Measurements from ENCODE around the gene RAB13.

RAB13 gene

GRCh38 chr1:153960206-153960605 lies 25.9 kb downstream of the RAB13 start:
- no peak for DNase-seq
- in situ Hi-C loops (cut with HindIII; ENCODE audit: low pct_ligation_motif_present, low pct_unique_long_range_greater_than_20kb, low sequenced_read_pairs), result no loop called here

DNA sequence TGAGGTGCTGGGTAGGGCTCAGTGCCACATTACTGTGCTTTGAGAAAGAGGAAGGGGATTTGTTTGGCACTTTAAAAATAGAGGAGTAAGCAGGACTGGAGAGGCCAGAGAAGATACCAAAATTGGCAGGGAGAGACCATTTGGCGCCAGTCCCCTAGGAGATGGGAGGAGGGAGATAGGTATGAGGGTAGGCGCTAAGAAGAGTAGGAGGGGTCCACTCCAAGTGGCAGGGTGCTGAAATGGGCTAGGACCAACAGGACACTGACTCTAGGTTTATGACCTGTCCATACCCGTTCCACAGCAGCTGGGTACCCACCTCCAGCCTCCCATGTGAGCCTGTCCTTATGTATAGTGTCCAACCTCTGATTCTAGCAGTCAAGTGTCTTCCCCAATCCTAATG lies 26.7 kb downstream of the RAB13 start:
- no peak for DNase-seq
- in situ Hi-C loops (cut with HindIII; ENCODE audit: low pct_ligation_motif_present, low pct_unique_long_range_greater_than_20kb, low sequenced_read_pairs), result no loop called here

- in situ Hi-C loops (cut with HindIII; ENCODE audit: low pct_ligation_motif_present, low pct_unique_long_range_greater_than_20kb, low sequenced_read_pairs), result no loop called here
- no peak for DNase-seq
These were observed 27.2 kb downstream of the RAB13 start for GRCh38 chr1:153958961-153959260.

DNA sequence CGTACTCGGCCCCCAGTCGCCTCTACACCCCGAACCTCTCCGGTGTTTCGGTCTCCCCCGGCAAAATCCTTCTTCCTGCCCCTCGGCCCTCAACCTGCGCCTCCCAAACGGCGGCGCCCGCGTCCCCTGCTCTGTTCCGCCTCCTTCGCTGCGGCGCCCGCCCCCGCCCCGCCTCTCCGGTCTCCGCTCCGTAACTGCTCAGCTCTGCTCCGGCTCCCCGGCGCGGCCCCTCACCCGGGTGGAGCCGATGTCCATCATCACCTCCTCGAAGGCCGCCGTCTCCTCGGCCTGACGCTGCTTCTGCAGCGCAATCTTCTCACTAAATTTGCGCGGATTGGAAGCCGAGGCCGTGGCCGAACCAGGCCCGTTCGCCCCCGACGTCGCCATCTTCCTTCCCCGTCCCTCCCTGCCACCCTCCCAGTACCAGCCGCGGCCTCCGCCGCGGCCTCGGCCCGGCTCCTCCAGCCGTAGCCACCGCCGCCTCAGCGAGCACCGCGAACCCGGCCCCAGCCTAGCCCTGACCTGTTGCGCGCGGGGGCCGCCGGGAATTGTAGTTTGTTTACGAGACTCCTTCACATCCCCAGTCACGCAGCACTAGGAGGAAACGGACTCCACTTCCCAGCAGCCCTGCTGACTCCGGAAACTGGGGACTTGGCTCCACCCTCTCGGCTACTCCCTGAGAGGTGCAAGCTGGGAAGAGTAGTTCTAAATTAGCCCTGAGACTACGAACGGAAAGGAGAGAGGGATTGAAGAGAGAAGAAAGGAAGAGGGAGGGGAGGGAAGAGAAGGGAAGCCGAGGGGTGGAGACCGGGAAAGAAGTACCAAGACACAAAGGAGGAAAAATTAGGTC lies 27.8 kb downstream of the RAB13 start, which contains the start of gene CRTC2:
CRTC2 (minus strand) TSS at position 502 of the 850 bp plus-strand sequence; CDS start at position 387, 115 bp downstream.
- peak; percentile 99 for DNase-seq
- in situ Hi-C loops (cut with HindIII; ENCODE audit: low pct_ligation_motif_present, low pct_unique_long_range_greater_than_20kb, low sequenced_read_pairs), result no loop called here

GRCh38 chr1:153957744-153958110 lies 28.4 kb downstream of the RAB13 start:
- DNase-seq, result peak; percentile 28
- in situ Hi-C loops (cut with HindIII; ENCODE audit: low pct_ligation_motif_present, low pct_unique_long_range_greater_than_20kb, low sequenced_read_pairs), result no loop called here

- in situ Hi-C loops (cut with HindIII; ENCODE audit: low pct_ligation_motif_present, low pct_unique_long_range_greater_than_20kb, low sequenced_read_pairs), result no loop called here
- DNase-seq, result no peak
These were observed 29.0 kb downstream of the RAB13 start for GRCh38 chr1:153956997-153957715.

DNA sequence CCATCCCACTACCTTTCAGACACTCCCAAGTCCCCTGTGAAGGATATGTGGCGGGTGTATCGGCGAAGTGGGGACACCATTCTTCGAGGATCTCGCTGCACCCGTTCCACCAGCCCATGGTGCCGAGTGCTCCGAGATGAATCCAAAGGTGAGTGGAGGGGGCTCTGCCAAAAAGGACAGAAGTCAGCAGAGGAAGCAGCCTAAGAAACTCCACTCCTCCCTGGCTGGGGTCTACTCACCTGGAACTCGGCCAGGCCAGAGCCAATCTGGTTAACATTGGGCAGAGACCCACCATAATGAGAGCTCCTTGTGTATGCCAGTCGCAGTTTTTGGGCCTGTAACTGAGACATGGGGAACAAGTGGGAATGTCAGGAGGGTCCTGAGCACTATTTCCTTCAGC lies 31.3 kb downstream of the RAB13 start:
- DNase-seq, result no peak
- in situ Hi-C loops (cut with HindIII; ENCODE audit: low pct_ligation_motif_present, low pct_unique_long_range_greater_than_20kb, low sequenced_read_pairs), result no loop called here

- DNase-seq, result no peak
- in situ Hi-C loops (cut with HindIII; ENCODE audit: low pct_ligation_motif_present, low pct_unique_long_range_greater_than_20kb, low sequenced_read_pairs), result no loop called here
These were observed 32.2 kb downstream of the RAB13 start for GRCh38 chr1:153953859-153954365.

DNA sequence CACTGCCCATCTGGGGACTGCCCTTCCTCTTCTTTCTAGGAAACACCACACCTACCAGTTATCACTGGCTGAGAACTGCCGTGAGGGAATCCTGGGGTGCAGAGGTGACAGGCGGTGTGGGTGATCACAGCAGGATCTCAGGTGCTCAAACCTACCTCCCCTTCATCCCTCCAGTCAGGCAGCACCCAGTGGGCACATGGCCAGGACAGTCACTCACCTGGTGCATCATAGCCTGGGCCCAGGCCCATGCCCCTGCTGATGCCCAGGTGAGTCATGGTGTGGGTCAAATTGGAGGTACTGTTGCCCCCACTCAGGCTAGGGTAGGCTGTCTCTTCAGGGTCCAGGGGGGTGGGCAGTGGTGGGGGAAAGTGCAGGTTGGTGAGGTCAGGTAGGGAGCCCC lies 34.3 kb downstream of the RAB13 start:
- in situ Hi-C loops (cut with HindIII; ENCODE audit: low pct_ligation_motif_present, low pct_unique_long_range_greater_than_20kb, low sequenced_read_pairs), result no loop called here
- DNase-seq, result no peak

DNA sequence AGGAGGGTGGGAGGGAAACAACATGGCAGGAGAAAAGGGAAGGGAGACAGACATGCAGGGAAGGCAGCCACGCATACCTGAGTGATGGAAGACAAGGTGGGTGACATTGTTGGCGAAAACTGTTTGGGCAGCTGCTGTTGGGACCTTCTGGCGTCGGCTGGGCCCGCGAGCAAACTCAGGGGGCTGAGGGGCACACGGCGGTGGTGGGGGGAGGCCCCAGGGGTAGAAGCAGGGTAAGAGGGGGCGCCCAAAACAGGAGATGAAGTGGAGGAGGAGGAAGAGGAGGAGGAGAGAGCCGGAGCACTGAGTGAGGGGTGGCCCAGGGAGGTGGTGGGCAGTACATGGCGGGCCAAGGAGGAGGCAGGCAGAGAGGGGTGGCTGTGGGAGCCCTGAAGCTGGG lies 35.0 kb downstream of the RAB13 start:
- DNase-seq, result no peak
- in situ Hi-C loops (cut with HindIII; ENCODE audit: low pct_ligation_motif_present, low pct_unique_long_range_greater_than_20kb, low sequenced_read_pairs), result no loop called here

- in situ Hi-C loops (cut with HindIII; ENCODE audit: low pct_ligation_motif_present, low pct_unique_long_range_greater_than_20kb, low sequenced_read_pairs), result no loop called here
- peak; percentile 87 for DNase-seq
These were observed 39.4 kb downstream of the RAB13 start, which contains the start of gene DENND4B for GRCh38 chr1:153946622-153947241. TSS of gene DENND4B (minus strand) at chr1:153946718. CDS start at chr1:153944374, 2,344 bp downstream.

GRCh38 chr1:153945795-153946621 lies 40.1 kb downstream of the RAB13 start:
- in situ Hi-C loops (cut with HindIII; ENCODE audit: low pct_ligation_motif_present, low pct_unique_long_range_greater_than_20kb, low sequenced_read_pairs), result no loop called here
- peak; percentile 68 for DNase-seq

- no peak for DNase-seq
- in situ Hi-C loops (cut with HindIII; ENCODE audit: low pct_ligation_motif_present, low pct_unique_long_range_greater_than_20kb, low sequenced_read_pairs), result no loop called here
These were observed 40.9 kb downstream of the RAB13 start for GRCh38 chr1:153945131-153945794.

GRCh38 chr1:153944827-153945117 lies 41.4 kb downstream of the RAB13 start:
- in situ Hi-C loops (cut with HindIII; ENCODE audit: low pct_ligation_motif_present, low pct_unique_long_range_greater_than_20kb, low sequenced_read_pairs), result no loop called here

DNA sequence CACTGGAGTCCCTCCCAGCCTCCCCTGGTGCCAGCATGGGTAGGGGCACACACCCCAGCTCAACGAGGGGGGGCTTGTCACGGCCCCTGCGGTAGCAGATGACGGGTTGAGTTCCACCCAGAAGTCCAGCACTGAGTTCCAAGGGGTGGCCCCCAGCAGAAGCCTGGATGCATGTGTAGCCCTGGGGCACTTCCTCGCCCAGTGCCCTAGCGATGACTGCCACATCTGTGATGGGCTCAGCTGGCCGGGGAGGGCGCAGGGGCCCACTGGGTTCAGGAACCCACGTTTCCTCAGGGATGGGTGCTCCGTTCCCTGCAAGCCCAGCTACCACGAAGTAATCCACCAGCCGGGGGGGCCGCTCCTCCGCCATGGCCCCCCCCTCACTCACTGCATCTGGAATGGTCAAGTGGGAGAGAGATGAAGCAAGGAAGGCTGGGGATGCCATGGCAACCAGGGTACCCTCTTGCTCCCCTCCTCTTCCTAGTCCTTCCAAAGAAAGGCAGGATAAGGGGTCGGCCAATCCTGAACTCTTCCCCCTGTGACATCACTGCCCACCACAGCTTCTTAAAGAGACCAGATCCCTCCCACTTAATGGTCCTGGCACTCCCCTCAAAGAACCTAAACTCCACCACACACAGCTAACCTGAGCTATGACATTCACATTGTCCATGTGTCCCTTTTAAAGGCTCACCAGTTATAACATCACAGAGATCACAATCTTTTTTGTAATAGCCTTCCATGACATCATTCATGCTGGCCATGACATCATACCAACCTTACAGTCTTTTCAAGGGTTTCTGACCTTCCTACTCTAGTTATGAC lies 41.9 kb downstream of the RAB13 start:
- DNase-seq, result no peak
- in situ Hi-C loops (cut with HindIII; ENCODE audit: low pct_ligation_motif_present, low pct_unique_long_range_greater_than_20kb, low sequenced_read_pairs), result no loop called here

More at GRCh38 chr1:153944827-153945117, 41.4 kb downstream of the RAB13 start:
- DNase-seq, result no peak

DNA sequence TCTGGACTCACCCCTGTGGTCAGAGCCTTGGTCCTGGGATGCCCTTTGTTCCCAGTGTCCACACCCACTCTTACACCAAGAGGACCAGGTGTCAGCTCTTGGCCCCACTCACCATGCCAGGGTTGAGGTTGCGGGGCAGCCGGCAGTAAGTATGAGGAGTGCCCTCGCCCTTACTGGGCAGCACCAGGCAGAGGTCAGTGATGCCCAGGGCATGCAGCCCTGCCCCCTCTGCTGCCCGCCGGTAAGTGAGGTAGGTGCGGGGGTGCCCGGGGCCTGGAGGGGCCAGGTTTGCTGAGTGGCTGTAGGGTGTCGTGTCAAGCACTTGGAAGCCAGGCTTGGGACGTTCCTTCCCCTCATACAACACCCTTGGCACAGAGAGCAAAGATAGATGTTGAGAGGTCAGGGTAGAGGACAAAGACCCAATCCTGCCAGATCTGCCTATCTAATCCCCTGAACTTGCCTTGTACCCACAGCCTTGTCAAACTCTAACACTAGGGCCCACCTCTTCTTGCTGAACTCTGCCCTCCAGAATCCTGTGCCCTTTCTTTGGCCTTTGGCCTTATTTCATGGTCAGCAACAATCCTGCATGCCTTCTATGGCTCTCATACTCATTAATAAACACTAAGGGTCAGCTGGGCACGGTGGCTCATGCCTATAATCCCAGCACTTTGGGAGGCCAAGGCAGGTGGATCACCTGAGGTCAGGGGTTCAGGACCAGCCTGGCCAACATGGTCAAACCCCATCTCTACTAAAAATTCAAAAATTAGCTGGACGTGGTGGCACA lies 43.2 kb downstream of the RAB13 start:
- in situ Hi-C loops (cut with HindIII; ENCODE audit: low pct_ligation_motif_present, low pct_unique_long_range_greater_than_20kb, low sequenced_read_pairs), result no loop called here
- DNase-seq, result no peak

Data from ACHN (cell line).